ENCODE results near the gene B4GALNT1. TPM values are rescaled to one million over a fixed set of nuclear protein-coding genes. Genes with fewer than 3 reads are reported as not detected.
"Not testable (repeated sequence)": the region's sequence is repeated elsewhere in the genome, so short reads cannot be mapped to it uniquely, and the experiment has no call there.

B4GALNT1 gene
- polyA plus RNA-seq, 3 donors = not detected

- no peak for DNase-seq
Observed at GRCh38 chr12:57637364-57637763, 4.4 kb upstream of the B4GALNT1 start.

GRCh38 chr12:57636731-57637130, 3.7 kb upstream of the B4GALNT1 start:
- H3K9me3 ChIP-seq (replicated peaks in 1 of 2; ENCODE audit: control insufficient read depth in 1 of 2, insufficient read depth in 1 of 2, low read length in 2 of 2); H3K4me3 Mint-ChIP-seq; H3K27ac Mint-ChIP-seq; H4K20me1 ChIP-seq (ENCODE audit: insufficient read depth, low read length); H3K4me1 Mint-ChIP-seq; H3K79me2 ChIP-seq (ENCODE audit: insufficient read depth, low read length); H3K36me3 Mint-ChIP-seq; H3K4me3 ChIP-seq (replicated peaks in 1 of 3; ENCODE audit: low read depth in 2 of 3, low read length in 3 of 3); H3K9me3 Mint-ChIP-seq; intact Hi-C loops (cut with micrococcal nuclease); H3K27ac ChIP-seq (ENCODE audit: low read depth in 1 of 2, low read length in 2 of 2); DNase-seq; H3K36me3 ChIP-seq (replicated peaks in 1 of 2; ENCODE audit: control insufficient read depth in 1 of 2, insufficient read depth in 2 of 2, low read length in 2 of 2); H3K4me2 ChIP-seq (replicated peaks; ENCODE audit: extremely low read depth, low read length, poor library complexity, severe bottlenecking); H2AFZ ChIP-seq (ENCODE audit: insufficient read depth, low read depth, low read length, poor library complexity, severe bottlenecking); H3K9ac ChIP-seq (ENCODE audit: insufficient read depth, low read length, poor library complexity, severe bottlenecking): not testable (repeated sequence)
- peaks cover 10 to 18% of the 10 kb centered on the region in 2 donors for H3K4me1 ChIP-seq (ENCODE audit: control insufficient read depth in 1 of 2, insufficient read depth in 2 of 2, low read length in 2 of 2)
- peaks cover 45 to 54% (median 45%) of the 10 kb centered on the region in 3 donors for H3K27me3 Mint-ChIP-seq (ENCODE audit: low read depth in 3 of 3)
- H3K27me3 ChIP-seq (ENCODE audit: control insufficient read depth in 2 of 2, insufficient read depth in 2 of 2, low read length in 2 of 2) = peaks cover 22 to 64% of the 10 kb centered on the region in 2 donors
- WGBS (ENCODE audit: insufficient coverage) = 85% methylated on average over 4 of the region's 9 CpGs

More at GRCh38 chr12:57637364-57637763, 4.4 kb upstream of the B4GALNT1 start:
- Histone ChIP-seq H2AFZ (ENCODE audit: insufficient read depth, low read depth, low read length, poor library complexity, severe bottlenecking) (no peak overlapping the region), H3K4me2 (replicated peaks; ENCODE audit: extremely low read depth, low read length, poor library complexity, severe bottlenecking) (no peak overlapping the region), H3K4me3 (replicated peaks in 1 of 3; ENCODE audit: low read depth in 2 of 3, low read length in 3 of 3) (no peak overlapping the region), H3K27ac (ENCODE audit: low read depth in 1 of 2, low read length in 2 of 2) (no peak overlapping the region), H3K9ac (ENCODE audit: insufficient read depth, low read length, poor library complexity, severe bottlenecking) (no peak overlapping the region), H3K36me3 (replicated peaks in 1 of 2; ENCODE audit: control insufficient read depth in 1 of 2, insufficient read depth in 2 of 2, low read length in 2 of 2) (no peaks in the 10 kb centered on the region), H3K9me3 (replicated peaks in 1 of 2; ENCODE audit: control insufficient read depth in 1 of 2, insufficient read depth in 1 of 2, low read length in 2 of 2) (no peaks in the 10 kb centered on the region), H3K27me3 (ENCODE audit: control insufficient read depth in 2 of 2, insufficient read depth in 2 of 2, low read length in 2 of 2) (peaks cover 18 to 58% of the 10 kb centered on the region in 2 donors), H4K20me1 (ENCODE audit: insufficient read depth, low read length) (no peaks in the 10 kb centered on the region), H3K4me1 (ENCODE audit: control insufficient read depth in 1 of 2, insufficient read depth in 2 of 2, low read length in 2 of 2) (peaks cover 6 to 12% of the 10 kb centered on the region in 2 donors), H3K79me2 (ENCODE audit: insufficient read depth, low read length) (no peaks in the 10 kb centered on the region)
- H3K9me3 Mint-ChIP-seq = peaks cover 0 to 2% (median 0%) of the 10 kb centered on the region in 7 donors
- no peak overlapping the region for H3K27ac Mint-ChIP-seq
- intact Hi-C loops (cut with micrococcal nuclease) = no loop called here
- H3K36me3 Mint-ChIP-seq = no peaks in the 10 kb centered on the region
- H3K27me3 Mint-ChIP-seq (ENCODE audit: low read depth in 3 of 3) = peaks cover 39 to 52% (median 43%) of the 10 kb centered on the region in 3 donors
- H3K4me3 Mint-ChIP-seq = no peak overlapping the region
- TF ChIP-seq, protein P1, sequence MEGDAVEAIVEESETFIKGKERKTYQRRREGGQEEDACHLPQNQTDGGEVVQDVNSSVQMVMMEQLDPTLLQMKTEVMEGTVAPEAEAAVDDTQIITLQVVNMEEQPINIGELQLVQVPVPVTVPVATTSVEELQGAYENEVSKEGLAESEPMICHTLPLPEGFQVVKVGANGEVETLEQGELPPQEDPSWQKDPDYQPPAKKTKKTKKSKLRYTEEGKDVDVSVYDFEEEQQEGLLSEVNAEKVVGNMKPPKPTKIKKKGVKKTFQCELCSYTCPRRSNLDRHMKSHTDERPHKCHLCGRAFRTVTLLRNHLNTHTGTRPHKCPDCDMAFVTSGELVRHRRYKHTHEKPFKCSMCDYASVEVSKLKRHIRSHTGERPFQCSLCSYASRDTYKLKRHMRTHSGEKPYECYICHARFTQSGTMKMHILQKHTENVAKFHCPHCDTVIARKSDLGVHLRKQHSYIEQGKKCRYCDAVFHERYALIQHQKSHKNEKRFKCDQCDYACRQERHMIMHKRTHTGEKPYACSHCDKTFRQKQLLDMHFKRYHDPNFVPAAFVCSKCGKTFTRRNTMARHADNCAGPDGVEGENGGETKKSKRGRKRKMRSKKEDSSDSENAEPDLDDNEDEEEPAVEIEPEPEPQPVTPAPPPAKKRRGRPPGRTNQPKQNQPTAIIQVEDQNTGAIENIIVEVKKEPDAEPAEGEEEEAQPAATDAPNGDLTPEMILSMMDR (IDR thresholded peaks at IDR 0.05) = no peak
- no CpG with 5 or more reads among the region's 3 CpGs for WGBS (ENCODE audit: insufficient coverage)
- peaks cover 6% of the 10 kb centered on the region for H3K4me1 Mint-ChIP-seq
